ENCODE data around the gene TRPM3. TPM values are rescaled to one million over a fixed set of nuclear protein-coding genes. Genes with fewer than 3 reads are reported as not detected.

The TRPM3 gene
- total RNA-seq, 1 experiment from 2014 or later = not detected

- Mint-ChIP-seq H3K36me3 (ENCODE audit: insufficient read depth, unreplicated experiment) (no peaks in the 10 kb centered on the region), H3K4me1 (ENCODE audit: low read depth, unreplicated experiment) (no peaks in the 10 kb centered on the region), H3K27me3 (ENCODE audit: unreplicated experiment) (peaks cover 45% of the 10 kb centered on the region), H3K27ac (ENCODE audit: unreplicated experiment) (no peak overlapping the region), H3K9me3 (ENCODE audit: low read depth, unreplicated experiment) (no peaks in the 10 kb centered on the region), H3K4me3 (ENCODE audit: low read depth, unreplicated experiment) (no peak overlapping the region)
- no peak for DNase-seq
- intact Hi-C loops (cut with micrococcal nuclease; ENCODE audit: unreplicated experiment) = no loop called here
- CTCF ChIA-PET = no interaction called here
- no TSS peak for BruUV-seq (replicated peaks)
- no peak for TF ChIP-seq CTCF (IDR thresholded peaks at IDR 0.05; ENCODE audit: unreplicated experiment)
Observed at GRCh38 chr9:70868041-70868440, 253.4 kb downstream of the TRPM3 start.

GRCh38 chr9:70865471-70865870, 255.9 kb downstream of the TRPM3 start:
- CTCF ChIA-PET = interaction anchor here (0.7 kb wide), 1 partner anchor 56 kb away, joined by 3 read pairs; no protein-coding TSS in a partner anchor
- intact Hi-C loops (cut with micrococcal nuclease; ENCODE audit: unreplicated experiment) = no loop called here
- H3K4me1 Mint-ChIP-seq (ENCODE audit: low read depth, unreplicated experiment) = no peaks in the 10 kb centered on the region
- H3K36me3 Mint-ChIP-seq (ENCODE audit: insufficient read depth, unreplicated experiment) = no peaks in the 10 kb centered on the region
- no TSS peak for BruUV-seq (replicated peaks)
- H3K4me3 Mint-ChIP-seq (ENCODE audit: low read depth, unreplicated experiment) = no peak overlapping the region
- H3K27me3 Mint-ChIP-seq (ENCODE audit: unreplicated experiment) = peaks cover 47% of the 10 kb centered on the region
- TF ChIP-seq CTCF (IDR thresholded peaks at IDR 0.05; ENCODE audit: unreplicated experiment) = no peak
- no peak for DNase-seq
- H3K9me3 Mint-ChIP-seq (ENCODE audit: low read depth, unreplicated experiment) = no peaks in the 10 kb centered on the region
- H3K27ac Mint-ChIP-seq (ENCODE audit: unreplicated experiment) = no peak overlapping the region

GRCh38 chr9:70861797-70862196, 259.6 kb downstream of the TRPM3 start:
- no peaks in the 10 kb centered on the region for H3K4me1 Mint-ChIP-seq (ENCODE audit: low read depth, unreplicated experiment)
- H3K4me3 Mint-ChIP-seq (ENCODE audit: low read depth, unreplicated experiment) = no peak overlapping the region
- no peaks in the 10 kb centered on the region for H3K9me3 Mint-ChIP-seq (ENCODE audit: low read depth, unreplicated experiment)
- BruUV-seq (replicated peaks) = no TSS peak
- no peak for TF ChIP-seq CTCF (IDR thresholded peaks at IDR 0.05; ENCODE audit: unreplicated experiment)
- H3K36me3 Mint-ChIP-seq (ENCODE audit: insufficient read depth, unreplicated experiment) = no peaks in the 10 kb centered on the region
- CTCF ChIA-PET = no interaction called here
- intact Hi-C loops (cut with micrococcal nuclease; ENCODE audit: unreplicated experiment) = loop anchor here (5.0 kb wide), 1 partner anchor 41 kb away; no protein-coding TSS in a partner anchor
- peaks cover 13% of the 10 kb centered on the region for H3K27me3 Mint-ChIP-seq (ENCODE audit: unreplicated experiment)
- H3K27ac Mint-ChIP-seq (ENCODE audit: unreplicated experiment) = no peak overlapping the region
- DNase-seq = no peak

GRCh38 chr9:70861376-70861775, 260.0 kb downstream of the TRPM3 start:
- Mint-ChIP-seq H3K4me3 (ENCODE audit: low read depth, unreplicated experiment) (no peak overlapping the region), H3K27ac (ENCODE audit: unreplicated experiment) (no peak overlapping the region), H3K4me1 (ENCODE audit: low read depth, unreplicated experiment) (no peaks in the 10 kb centered on the region), H3K9me3 (ENCODE audit: low read depth, unreplicated experiment) (no peaks in the 10 kb centered on the region), H3K36me3 (ENCODE audit: insufficient read depth, unreplicated experiment) (no peaks in the 10 kb centered on the region), H3K27me3 (ENCODE audit: unreplicated experiment) (peaks cover 13% of the 10 kb centered on the region)
- CTCF ChIA-PET = no interaction called here
- intact Hi-C loops (cut with micrococcal nuclease; ENCODE audit: unreplicated experiment) = loop anchor here (5.0 kb wide), 1 partner anchor 41 kb away; no protein-coding TSS in a partner anchor
- TF ChIP-seq CTCF (IDR thresholded peaks at IDR 0.05; ENCODE audit: unreplicated experiment) = no peak
- BruUV-seq (replicated peaks) = no TSS peak
- DNase-seq = no peak
